ENCODE results near the gene SURF1. TPM values are rescaled to one million over a fixed set of nuclear protein-coding genes. Genes with fewer than 3 reads are reported as not detected.

Gene SURF1
- total RNA-seq, 1 experiment from 2014 or later, result 45.6 TPM

GRCh38 chr9:133351526-133351907 lies 4.8 kb downstream of the SURF1 start:
- no TSS peak for BruUV-seq (replicated peaks)
- ChIA-PET POLR2A (interaction anchor here (0.6 kb wide), 1 partner anchor 420 kb away, joined by 3 read pairs; no protein-coding TSS in a partner anchor), CTCF (interaction anchor here (0.7 kb wide), 1 partner anchor 8 kb away, joined by 5 read pairs; no protein-coding TSS in a partner anchor)
- Histone ChIP-seq H3K27me3 (ENCODE audit: control insufficient read depth, insufficient read depth, low read length) (no peaks in the 10 kb centered on the region), H3K9me3 (ENCODE audit: control insufficient read depth, insufficient read depth, low read depth, low read length) (no peaks in the 10 kb centered on the region), H3K36me3 (ENCODE audit: control insufficient read depth, insufficient read depth, low read length) (peaks cover 28% of the 10 kb centered on the region), H3K4me3 (ENCODE audit: low read depth in 2 of 2, low read length in 2 of 2) (no peak overlapping the region), H3K27ac (ENCODE audit: low read length) (no peak overlapping the region), H3K4me1 (ENCODE audit: control insufficient read depth, insufficient read depth, low read length) (peaks cover 16% of the 10 kb centered on the region)
- in situ Hi-C loops (cut with HindIII; ENCODE audit: low pct_unique_long_range_greater_than_20kb, low sequenced_read_pairs), result no loop called here
- no peak for ATAC-seq
- intact Hi-C loops (cut with micrococcal nuclease; ENCODE audit: unreplicated experiment), result loop anchor here (10.0 kb wide), 1 partner anchor 133 kb away; no protein-coding TSS in a partner anchor
- TF ChIP-seq REST (IDR thresholded peaks at IDR 0.05; ENCODE audit: insufficient read depth in 1 of 2, low read depth in 2 of 2, low read length in 1 of 2) (no peak), SIN3A (IDR thresholded peaks at IDR 0.05; ENCODE audit: borderline replicate concordance, insufficient read depth, low read depth, low read length) (no peak), POLR2AphosphoS5 (IDR thresholded peaks at IDR 0.05; ENCODE audit: low read depth, low read length) (no peak), TCF7L2 (IDR thresholded peaks at IDR 0.05; ENCODE audit: low read depth, low read length) (no peak)
- TF ChIP-seq, protein P1, sequence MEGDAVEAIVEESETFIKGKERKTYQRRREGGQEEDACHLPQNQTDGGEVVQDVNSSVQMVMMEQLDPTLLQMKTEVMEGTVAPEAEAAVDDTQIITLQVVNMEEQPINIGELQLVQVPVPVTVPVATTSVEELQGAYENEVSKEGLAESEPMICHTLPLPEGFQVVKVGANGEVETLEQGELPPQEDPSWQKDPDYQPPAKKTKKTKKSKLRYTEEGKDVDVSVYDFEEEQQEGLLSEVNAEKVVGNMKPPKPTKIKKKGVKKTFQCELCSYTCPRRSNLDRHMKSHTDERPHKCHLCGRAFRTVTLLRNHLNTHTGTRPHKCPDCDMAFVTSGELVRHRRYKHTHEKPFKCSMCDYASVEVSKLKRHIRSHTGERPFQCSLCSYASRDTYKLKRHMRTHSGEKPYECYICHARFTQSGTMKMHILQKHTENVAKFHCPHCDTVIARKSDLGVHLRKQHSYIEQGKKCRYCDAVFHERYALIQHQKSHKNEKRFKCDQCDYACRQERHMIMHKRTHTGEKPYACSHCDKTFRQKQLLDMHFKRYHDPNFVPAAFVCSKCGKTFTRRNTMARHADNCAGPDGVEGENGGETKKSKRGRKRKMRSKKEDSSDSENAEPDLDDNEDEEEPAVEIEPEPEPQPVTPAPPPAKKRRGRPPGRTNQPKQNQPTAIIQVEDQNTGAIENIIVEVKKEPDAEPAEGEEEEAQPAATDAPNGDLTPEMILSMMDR (IDR thresholded peaks at IDR 0.05), result no peak
- no peak for DNase-seq (ENCODE audit: low read depth, low spot score)

- in situ Hi-C loops (cut with HindIII; ENCODE audit: low pct_unique_long_range_greater_than_20kb, low sequenced_read_pairs) (no loop called here), intact Hi-C loops (cut with micrococcal nuclease; ENCODE audit: unreplicated experiment) (loop anchor here (10.0 kb wide), 1 partner anchor 135 kb away; no protein-coding TSS in a partner anchor)
- Histone ChIP-seq H3K36me3 (ENCODE audit: control insufficient read depth, insufficient read depth, low read length) (peaks cover 23% of the 10 kb centered on the region), H3K27me3 (ENCODE audit: control insufficient read depth, insufficient read depth, low read length) (no peaks in the 10 kb centered on the region), H3K9me3 (ENCODE audit: control insufficient read depth, insufficient read depth, low read depth, low read length) (no peaks in the 10 kb centered on the region), H3K4me1 (ENCODE audit: control insufficient read depth, insufficient read depth, low read length) (peaks cover 19% of the 10 kb centered on the region), H3K4me3 (ENCODE audit: low read depth in 2 of 2, low read length in 2 of 2) (peak overlapping the region; percentile 74 to 97), H3K27ac (ENCODE audit: low read length) (peak overlapping the region; percentile 94)
- no peak for TF ChIP-seq REST (IDR thresholded peaks at IDR 0.05; ENCODE audit: insufficient read depth in 1 of 2, low read depth in 2 of 2, low read length in 1 of 2)
- no peak for TF ChIP-seq SIN3A (IDR thresholded peaks at IDR 0.05; ENCODE audit: borderline replicate concordance, insufficient read depth, low read depth, low read length)
- no peak for TF ChIP-seq POLR2AphosphoS5 (IDR thresholded peaks at IDR 0.05; ENCODE audit: low read depth, low read length)
- TF ChIP-seq TCF7L2 (IDR thresholded peaks at IDR 0.05; ENCODE audit: low read depth, low read length), result no peak
- TF ChIP-seq, protein P1 (IDR thresholded peaks at IDR 0.05), result no peak
- BruUV-seq (replicated peaks), result no TSS peak
- no peak for ATAC-seq
- no peak for DNase-seq (ENCODE audit: low read depth, low spot score)
- CTCF ChIA-PET, result no interaction called here
- POLR2A ChIA-PET, result no interaction called here
These were observed 6.2 kb downstream of the SURF1 start for GRCh38 chr9:133349965-133350616.
